Measurements from ENCODE around the gene PARVB. TPM values are rescaled to one million over a fixed set of nuclear protein-coding genes. Genes with fewer than 3 reads are reported as not detected.

The PARVB gene
- total RNA-seq, 4 donors from 2014 or later: 32.1 to 61.9 (median 41.9) TPM

DNA sequence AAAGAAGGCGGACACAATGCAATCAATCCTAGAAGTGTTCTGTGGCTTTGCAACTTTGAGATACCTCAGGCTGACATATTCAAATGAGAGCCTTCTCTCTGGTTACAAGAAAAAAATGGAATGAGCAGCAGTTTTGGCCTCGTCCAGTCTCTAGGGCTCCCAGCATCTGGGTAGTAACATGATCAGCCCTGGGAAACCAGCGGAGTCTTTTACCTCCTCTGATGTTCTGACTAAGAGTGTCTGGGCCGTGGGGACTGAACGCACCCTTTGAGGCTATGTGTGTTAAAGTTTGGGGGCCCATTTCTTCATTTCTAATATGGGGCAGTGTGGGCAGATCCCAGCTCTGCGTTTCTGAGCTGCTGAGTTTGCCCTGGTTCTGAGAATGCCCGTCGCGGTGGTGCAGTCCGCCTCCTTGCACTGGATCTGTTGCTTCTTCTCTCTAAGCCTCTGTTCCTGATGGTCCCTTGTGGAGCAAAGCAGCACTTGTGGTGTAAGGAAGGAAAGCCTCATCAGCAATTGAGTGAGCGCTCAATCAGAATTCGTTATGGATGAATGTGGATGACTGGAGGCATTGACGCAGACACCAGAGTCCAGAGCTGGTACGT lies 8.1 kb downstream of the PARVB start:
- WGBS, 2 donors (ENCODE audit: low coverage in 1 of 2): 0 to 57% methylated on average over 1 to 7 of the region's 14 CpGs
- no peak for TF ChIP-seq POLR2A (IDR thresholded peaks at IDR 0.05)
- no peak for TF ChIP-seq POLR2AphosphoS5 (IDR thresholded peaks at IDR 0.05)
- TF ChIP-seq, protein P1, sequence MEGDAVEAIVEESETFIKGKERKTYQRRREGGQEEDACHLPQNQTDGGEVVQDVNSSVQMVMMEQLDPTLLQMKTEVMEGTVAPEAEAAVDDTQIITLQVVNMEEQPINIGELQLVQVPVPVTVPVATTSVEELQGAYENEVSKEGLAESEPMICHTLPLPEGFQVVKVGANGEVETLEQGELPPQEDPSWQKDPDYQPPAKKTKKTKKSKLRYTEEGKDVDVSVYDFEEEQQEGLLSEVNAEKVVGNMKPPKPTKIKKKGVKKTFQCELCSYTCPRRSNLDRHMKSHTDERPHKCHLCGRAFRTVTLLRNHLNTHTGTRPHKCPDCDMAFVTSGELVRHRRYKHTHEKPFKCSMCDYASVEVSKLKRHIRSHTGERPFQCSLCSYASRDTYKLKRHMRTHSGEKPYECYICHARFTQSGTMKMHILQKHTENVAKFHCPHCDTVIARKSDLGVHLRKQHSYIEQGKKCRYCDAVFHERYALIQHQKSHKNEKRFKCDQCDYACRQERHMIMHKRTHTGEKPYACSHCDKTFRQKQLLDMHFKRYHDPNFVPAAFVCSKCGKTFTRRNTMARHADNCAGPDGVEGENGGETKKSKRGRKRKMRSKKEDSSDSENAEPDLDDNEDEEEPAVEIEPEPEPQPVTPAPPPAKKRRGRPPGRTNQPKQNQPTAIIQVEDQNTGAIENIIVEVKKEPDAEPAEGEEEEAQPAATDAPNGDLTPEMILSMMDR (IDR thresholded peaks at IDR 0.05): no peak
- no peak for TF ChIP-seq EP300 (IDR thresholded peaks at IDR 0.05)
- peak overlapping the region in 1 of 4 donors; percentile 61 for H3K27ac ChIP-seq
- no peaks in the 10 kb centered on the region for H3K36me3 ChIP-seq
- no peak for ATAC-seq
- no peaks in the 10 kb centered on the region for H3K9me3 ChIP-seq
- H3K4me1 ChIP-seq: peaks cover 0 to 56% (median 8%) of the 10 kb centered on the region in 3 donors
- H3K27me3 ChIP-seq: no peaks in the 10 kb centered on the region
- no peak overlapping the region for H3K4me3 ChIP-seq

- Histone ChIP-seq H3K9me3 (no peaks in the 10 kb centered on the region), H3K4me1 (peaks cover 3 to 58% (median 14%) of the 10 kb centered on the region in 3 donors), H3K27me3 (no peaks in the 10 kb centered on the region), H3K36me3 (no peaks in the 10 kb centered on the region), H3K27ac (peak overlapping the region in 2 of 4 donors; percentile 35 to 61), H3K4me3 (no peak overlapping the region)
- TF ChIP-seq, protein P1 (IDR thresholded peaks at IDR 0.05): no peak
- TF ChIP-seq EP300 (IDR thresholded peaks at IDR 0.05) (no peak), POLR2A (IDR thresholded peaks at IDR 0.05) (no peak), POLR2AphosphoS5 (IDR thresholded peaks at IDR 0.05) (no peak)
- WGBS, 2 donors (ENCODE audit: low coverage in 1 of 2): 78 to 94% methylated on average over 4 to 5 of the region's 7 CpGs
- no peak for ATAC-seq
Observed at GRCh38 chr22:44033287-44033686, 9.2 kb downstream of the PARVB start.

DNA sequence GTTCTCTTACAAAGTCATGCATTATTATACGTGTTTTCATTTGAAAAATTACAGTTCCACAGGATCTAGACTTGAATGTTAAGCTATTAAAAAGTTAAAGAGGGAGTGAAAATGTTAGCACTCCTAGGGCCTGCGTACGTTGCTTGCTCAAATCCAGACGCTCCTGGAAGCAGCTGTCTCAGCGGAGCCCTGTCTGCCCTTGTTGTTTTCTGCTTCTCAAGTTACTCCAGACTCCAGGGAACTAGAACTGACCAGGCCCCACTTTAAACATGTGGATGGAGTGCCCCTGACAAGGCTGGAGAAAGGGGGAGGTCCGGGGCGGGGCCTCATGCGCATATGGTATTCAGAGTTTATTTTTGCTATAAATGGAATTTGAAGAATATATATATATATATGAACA lies 9.6 kb downstream of the PARVB start:
- no peak for ATAC-seq
- Histone ChIP-seq H3K4me1 (peaks cover 3 to 58% (median 14%) of the 10 kb centered on the region in 3 donors), H3K36me3 (no peaks in the 10 kb centered on the region), H3K27me3 (no peaks in the 10 kb centered on the region), H3K9me3 (no peaks in the 10 kb centered on the region), H3K4me3 (no peak overlapping the region), H3K27ac (peak overlapping the region in 2 of 4 donors; percentile 35 to 61)
- WGBS, 2 donors (ENCODE audit: low coverage in 1 of 2): 60 to 70% methylated on average over 7 of the region's 8 CpGs
- TF ChIP-seq POLR2AphosphoS5 (IDR thresholded peaks at IDR 0.05): no peak
- no peak for TF ChIP-seq POLR2A (IDR thresholded peaks at IDR 0.05)
- no peak for TF ChIP-seq EP300 (IDR thresholded peaks at IDR 0.05)
- TF ChIP-seq, protein P1 (IDR thresholded peaks at IDR 0.05): no peak

GRCh38 chr22:44037519-44038375 lies 13.6 kb downstream of the PARVB start:
- 29 to 34% methylated on average over 4 to 8 of the region's 9 CpGs for WGBS, 2 donors (ENCODE audit: low coverage in 1 of 2)
- peak; percentile 95 for ATAC-seq
- H3K27me3 ChIP-seq: no peaks in the 10 kb centered on the region

More at GRCh38 chr22:44037519-44038375, 13.6 kb downstream of the PARVB start:
- peaks cover 3 to 37% (median 14%) of the 10 kb centered on the region in 3 donors for H3K4me1 ChIP-seq
- no peak overlapping the region for H3K4me3 ChIP-seq
- TF ChIP-seq POLR2AphosphoS5 (IDR thresholded peaks at IDR 0.05) (peak; percentile 88), POLR2A (IDR thresholded peaks at IDR 0.05) (no peak)
- TF ChIP-seq, protein P1 (IDR thresholded peaks at IDR 0.05): peak in 1 of 4 experiments; percentile 8
- H3K9me3 ChIP-seq: no peaks in the 10 kb centered on the region
- H3K27ac ChIP-seq: peak overlapping the region in 3 of 4 donors; percentile 68 to 73 (median 71)
- H3K36me3 ChIP-seq: no peaks in the 10 kb centered on the region
